GM19240 (cell line): ENCODE results near the gene PRR30.
A peak's percentile ranks its signal among the peaks of the same experiment; 100 is the strongest.
"Not testable (repeated sequence)": the region's sequence is repeated elsewhere in the genome, so short reads cannot be mapped to it uniquely, and the experiment has no call there.

Experiments
- DNase-seq: peaks from one replicate; pipeline ENCODE4 v3.0.0; 2011; ENCODE audit warnings: low spot score; ENCODE audit not compliant: insufficient read length

Gene PRR30

DNA sequence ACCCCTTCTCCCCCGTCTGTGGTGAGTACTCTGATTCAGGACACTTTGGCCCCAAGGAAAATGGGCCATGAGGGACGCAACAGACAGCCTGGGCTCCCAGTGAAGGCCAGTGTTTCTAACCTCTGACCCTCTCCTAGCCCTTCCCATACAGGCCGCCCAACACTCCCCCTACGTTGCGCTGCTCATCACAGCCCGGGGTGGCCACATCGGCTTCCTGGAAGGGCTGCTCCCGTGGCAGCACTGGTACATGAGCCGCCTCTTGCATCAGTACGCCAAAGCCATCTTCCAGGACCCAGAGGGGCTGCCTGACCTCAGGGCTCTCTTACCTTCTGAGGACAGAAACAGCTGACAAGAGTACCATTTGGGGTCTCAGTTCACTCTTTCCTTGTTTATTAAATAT lies 8.8 kb downstream of the PRR30 start:
- no peak for DNase-seq

DNA sequence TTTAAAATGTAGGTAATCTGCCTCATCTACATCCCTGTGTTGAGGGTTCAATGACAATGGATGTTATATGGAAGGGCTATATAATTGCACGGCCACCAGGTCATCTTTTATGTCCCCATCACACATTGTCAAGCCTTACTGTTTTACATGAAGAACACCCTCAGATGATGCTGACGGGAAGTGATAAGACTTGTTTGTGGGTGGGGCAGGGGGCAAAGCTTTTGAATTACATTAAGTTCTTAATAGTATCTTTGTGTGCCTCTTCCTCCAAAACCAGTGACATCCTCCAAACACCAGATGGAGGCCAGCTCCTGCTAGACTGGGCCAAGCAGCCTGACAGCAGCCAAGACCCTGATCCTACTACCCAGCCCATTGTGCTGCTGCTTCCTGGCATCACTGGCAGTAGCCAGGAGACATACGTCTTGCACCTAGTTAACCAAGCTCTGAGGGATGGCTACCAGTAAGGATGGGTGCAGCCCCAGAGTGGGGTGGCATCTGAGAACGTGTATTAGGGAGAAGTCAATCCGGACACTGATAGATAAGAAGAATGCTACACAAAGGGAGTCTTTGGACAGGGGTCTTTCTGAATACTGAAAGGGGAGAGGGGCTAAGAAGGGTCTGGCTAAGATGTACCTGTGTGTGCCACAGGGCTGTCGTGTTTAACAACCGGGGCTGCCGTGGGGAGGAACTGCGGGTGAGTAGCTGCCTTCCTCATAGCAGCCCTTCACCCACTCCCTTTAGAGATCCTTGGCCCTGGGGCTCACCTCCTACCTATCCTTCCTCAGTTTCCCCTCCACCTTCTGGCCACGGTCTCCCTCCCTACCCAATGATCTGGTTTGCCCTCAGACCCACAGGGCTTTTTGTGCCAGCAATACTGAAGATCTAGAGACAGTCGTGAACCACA lies 10.3 kb downstream of the PRR30 start:
- DNase-seq, result no peak

DNA sequence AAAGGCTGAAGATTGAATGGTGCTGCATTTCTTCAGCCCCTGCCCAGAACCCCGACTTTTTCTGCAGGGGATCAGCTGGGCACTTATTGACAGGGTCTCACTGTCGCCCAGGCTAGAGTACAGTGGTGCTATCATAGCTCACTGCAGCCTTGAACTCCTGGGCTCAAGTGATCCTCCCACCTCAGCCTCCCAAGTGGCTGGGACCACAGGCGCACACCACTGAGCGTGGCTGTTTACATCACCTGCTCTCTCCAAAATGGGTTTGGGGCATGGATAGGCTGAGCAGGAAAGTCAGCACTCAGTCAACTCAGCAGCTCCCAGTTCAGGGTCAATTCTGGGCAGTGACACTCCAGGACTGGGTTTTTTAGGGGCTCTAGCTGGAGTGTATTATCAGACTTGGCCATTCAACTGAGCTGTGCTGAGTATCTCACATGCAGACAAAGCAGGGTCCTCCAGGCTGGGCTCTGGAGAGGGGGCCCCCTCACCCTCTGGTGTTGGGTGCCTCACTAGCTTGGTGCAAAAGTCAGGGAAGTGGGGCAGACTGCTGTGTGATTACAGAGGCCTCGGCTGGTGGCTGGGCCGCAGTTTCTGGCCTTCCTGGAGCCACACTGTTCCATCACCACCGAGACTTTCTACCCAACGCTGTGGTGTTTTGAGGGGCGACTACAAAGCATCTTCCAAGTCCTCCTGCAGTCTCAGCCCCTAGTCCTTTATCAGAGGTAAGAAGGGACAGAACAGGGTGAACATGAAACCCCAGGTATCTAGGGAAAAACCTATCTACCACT lies 11.1 kb downstream of the PRR30 start:
- DNase-seq, result no peak

DNA sequence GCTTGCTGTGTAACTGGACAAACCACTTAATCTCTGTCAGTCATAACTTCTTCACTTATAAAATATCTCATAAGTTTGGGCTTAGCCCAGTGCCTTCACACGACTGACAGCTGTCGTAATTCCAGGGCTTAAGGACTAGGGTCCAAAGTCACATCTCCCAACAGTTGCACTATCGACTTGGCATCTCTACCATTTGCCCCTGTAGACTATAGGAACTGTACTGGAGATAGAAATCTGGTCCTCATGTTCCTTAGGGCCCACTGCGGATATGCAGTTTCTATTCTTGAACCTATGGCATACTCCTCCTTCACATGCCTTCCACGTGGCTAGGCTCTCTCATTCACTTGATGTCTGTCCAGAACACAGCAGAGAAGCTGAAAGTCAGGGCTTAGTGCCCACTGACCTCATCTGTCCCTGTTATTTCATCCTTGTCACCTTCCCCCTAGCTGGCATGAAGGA lies 12.9 kb downstream of the PRR30 start:
- no peak for DNase-seq

DNA sequence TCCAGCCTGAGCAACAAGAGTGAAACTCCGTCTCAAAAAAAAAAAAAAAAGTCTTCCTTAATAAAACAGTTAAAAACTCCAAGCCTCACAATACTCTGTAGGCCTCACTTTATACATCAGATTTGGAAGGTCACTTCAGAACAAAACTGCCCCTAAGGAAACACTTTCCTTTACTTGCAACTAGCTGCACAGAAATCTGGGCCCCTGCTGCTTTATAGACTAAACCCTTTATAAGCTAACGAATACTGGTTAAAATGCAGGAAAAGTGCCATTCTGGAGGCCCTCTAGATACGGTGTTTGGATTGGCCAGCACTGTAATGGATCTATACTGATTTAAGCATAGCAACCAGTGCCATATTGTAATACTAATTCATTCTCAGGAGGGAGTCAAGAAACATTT lies 14.1 kb downstream of the PRR30 start:
- DNase-seq, result no peak

DNA sequence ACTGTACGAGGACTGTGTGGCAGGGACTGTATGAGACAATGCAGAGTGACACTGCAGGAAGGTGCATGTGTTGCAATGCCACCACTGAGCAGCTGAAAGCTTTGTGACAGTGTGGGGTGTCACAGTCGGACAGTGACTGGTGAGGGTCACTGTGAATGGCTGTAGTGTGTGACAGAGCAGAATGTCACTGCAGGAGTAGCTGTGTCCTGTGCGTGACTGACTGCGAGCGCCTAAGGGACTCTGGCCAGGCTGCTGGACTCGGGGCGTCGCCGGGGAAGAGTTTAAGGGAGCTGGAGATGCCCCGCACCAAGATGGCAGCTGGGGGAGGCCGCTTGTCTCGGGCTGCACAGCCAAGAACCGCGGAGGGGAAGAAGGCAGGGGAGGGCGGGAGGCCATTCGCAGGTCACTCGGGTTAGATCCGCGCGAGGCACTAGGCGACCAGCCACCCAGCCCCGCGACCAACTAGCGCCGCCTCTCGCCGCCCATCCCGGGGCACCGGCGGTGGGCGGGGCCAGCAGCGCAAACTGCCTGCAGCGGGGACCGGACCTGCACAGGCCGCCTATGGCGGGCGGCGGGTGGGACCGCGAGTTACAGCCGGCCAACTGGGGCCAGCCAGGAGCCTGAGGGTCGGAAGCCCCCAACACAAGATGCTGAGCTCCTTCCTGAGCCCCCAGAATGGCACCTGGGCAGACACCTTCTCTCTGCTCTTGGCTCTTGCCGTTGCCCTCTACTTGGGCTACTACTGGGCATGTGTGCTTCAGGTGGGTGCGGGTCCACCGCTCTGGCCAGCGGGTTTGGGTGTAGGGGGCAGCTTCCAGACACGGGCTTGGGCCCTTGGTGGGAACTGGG lies 15.7 kb downstream of the PRR30 start, which contains the start of gene ABHD1:
Gene ABHD1, plus strand, starts transcription at position 514 of the 849 bp plus-strand sequence. Its CDS starts 134 bp downstream, at position 648.
- peak; percentile 29 for DNase-seq

DNA sequence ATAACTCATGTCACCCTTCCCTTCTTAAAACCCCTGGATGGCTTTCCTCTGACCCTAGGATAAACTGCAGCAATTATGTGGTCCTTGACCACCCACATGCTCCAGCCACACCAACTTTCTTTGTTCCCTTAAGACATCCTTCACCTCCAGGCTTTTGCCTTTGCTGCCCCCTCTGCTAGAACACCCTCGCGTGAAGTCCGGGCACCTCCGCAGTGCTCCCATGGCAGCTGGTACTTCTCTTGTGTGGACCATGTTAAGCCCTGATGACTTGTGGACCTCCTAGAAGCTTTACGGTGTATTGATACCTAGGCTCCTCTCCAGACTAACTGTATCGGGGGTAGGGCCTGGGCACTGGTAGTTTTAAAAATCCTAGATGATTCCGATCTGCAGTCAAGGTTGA lies 16.4 kb downstream of the PRR30 start:
- no peak for DNase-seq

DNA sequence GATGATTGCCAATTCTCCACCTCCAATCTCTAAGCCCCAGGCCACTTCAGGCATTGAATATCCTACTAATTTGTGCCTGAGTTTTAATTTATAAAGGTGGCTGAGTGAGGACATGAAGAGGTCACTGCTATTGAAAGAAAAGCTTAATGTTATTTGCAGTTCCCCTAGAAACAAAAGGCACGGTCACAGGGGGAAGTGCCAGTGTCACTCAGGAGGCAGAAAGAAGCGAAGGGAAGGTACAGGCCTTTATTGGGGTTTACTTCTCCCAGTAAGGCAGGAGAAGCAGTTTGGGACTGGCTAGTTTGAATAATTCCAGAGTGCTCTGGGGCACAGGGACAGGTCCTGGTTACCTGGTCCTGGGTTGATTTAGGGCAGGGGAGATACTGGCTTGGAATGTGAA lies 17.3 kb downstream of the PRR30 start:
- no peak for DNase-seq

DNA sequence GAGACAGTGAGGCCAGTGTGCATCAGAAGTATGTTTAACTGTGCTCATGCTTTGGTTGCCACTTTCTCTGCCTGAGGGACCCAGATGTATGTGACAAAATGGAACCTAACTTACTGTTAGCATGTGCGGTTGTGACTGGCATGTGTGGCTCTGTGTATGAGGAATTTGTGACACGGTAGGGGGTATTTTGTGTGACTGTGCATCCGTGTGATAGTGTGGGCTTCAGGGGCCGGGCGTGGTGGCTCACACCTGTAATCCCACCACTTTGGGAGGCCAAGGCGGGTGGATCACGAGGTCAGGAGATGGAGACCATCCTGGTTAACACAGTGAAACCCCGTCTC lies 19.9 kb downstream of the PRR30 start:
- not testable (repeated sequence) for DNase-seq

DNA sequence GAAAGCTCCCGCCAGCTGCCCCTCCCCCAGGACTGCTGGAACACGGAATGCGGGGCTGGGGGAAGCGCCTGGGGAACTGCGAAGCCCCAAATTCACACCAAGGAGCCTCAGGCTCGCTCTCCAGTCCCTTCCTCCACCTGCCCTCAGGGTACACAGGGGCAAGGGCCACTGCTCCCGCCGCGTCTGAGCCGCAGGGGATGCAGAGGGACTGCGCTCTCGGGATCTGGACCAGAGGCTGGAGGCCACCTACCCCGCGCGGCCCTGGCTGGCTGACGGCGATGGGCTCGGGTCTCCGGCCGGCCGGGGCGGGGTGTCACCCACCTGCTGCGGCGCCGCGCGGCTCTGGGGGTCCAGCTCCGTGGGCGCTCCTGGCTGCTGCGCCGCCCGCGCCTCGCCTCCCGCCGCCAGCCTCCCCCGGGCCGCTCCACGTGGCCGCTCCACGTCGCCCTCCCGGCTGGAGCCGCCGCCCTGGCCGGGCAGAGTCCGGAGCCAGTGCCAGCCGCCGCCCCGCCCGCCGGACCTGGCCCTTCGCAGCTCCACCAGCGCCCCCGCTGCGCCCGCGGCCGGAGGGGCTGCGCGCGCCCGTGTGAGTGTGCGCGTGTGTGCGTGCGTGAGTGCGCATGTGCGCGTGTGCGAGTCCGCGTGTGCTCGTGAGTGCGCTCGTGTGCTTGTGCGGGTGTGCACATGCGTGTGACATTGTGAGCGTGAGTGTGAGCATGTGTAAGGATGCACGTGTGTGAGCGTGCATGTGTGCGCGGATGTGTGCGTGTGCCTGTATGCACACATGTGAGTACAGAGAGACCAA lies 20.5 kb downstream of the PRR30 start, which contains the start of gene CGREF1:
Gene CGREF1, minus strand, starts transcription at position 604 of the 805 bp plus-strand sequence. CDS start 14,762 bp downstream, outside the sequence.
- DNase-seq, result no peak

DNA sequence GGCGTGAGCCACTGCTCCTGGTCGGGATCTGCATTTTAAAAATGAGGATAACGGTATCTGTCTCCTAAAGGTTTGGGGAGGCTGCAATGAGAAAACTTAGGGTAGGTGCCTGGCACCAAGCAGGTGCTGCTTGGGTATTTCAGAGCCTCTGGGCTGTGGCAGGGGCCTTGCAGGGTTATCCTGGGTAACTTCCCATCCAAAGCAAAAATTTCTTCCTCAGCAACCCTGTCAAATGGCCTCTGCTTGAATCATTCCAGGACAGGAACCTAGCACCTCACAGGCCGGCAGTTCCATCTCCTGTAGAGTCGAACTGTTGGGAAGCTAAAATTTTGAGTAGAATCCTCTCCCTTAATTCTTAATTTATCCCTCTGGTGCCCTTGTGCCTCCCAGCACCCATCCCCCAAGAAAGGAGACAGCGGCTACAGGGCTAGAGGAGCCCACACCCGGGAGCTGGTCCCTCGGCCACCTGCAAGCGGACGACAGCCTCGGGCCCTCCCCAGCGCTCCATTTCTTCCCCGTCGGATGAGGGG lies 21.1 kb downstream of the PRR30 start:
- DNase-seq, result no peak

DNA sequence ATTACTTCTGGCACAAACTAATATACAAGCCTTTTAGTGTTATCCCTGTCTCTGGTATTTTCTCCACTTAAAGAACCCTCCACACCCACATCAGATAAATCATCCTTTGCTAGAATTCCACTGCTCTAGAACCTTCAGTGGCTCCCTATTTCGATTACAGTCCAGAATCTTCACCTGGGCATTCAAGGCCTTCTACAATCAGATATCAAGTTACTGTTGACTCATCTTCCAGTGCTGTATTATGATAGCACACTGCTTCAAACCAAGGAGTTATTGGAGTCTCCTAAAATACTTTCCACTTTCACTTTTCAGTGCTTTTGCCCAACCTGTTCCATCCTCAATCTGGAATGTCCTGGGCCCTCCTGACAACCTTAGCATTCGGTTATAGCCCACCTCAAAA lies 23.7 kb downstream of the PRR30 start:
- no peak for DNase-seq

DNA sequence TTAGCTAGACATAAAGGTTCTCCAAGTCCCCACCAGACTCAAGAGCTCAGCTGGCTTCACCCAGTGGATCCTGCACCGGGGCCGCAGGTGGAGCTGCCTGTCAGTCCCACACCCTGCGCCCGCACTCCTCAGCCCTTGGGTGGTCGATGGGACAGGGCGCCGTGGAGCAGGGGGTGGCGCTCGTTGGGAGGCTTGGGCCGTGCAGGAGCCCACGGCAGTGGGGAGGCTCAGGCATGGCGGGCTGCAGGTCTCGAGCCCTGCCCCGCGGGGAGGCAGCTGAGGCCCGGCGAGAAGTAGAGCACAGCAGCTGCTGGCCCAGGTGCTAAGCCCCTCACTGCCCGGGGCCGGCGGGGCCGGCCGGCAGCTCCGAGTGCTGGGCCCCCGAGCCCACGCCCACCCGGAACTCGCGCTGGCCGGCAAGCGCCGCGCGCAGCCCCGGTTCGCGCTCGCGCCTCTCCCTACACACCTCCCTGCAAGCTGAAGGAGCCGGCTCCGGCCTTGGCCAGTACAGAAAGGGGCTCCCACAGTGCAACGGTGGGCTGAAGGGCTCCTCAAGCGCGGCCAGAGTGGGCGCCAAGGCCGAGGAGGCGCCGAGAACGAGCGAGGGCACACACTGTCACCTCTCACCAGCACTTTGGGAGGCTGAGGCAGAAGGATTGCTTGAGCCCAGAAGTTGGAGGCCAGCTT lies 27.7 kb downstream of the PRR30 start:
- not testable (repeated sequence) for DNase-seq

DNA sequence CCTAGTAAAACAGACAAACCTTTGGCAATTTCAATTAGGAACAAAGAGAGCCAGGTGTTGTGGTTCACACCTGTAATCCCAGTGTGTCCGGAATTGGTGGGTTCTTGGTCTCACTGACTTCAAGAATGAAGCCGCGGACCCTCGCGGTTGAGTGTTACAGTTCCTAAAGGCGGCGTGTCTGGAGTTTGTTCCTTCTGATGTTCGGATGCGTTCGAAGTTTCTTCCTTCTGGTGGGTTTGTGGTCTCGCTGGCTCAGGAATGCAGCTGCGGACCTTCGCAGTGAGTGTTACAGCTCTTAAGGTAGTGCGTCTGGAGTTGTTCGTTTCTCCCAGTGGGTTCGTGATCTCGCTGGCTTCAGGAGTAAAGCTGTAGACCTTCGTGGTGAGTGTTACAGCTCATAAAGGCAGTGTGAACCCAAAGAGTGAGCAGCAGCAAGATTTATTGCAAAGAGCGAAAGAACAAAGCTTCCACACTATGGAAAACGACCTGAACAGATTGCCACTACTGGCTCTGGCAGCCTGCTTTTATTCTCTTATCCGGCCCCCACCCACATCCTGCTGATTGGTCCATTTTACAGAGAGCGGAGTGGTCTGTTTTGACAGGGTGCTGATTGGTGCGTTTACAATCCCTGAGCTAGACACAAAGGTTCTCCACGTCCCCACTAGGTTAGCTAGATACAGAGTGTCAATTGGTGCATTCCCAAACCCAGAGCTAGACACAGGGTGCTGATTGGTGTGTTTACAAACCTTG lies 28.4 kb downstream of the PRR30 start:
- DNase-seq, result not testable (repeated sequence)

DNA sequence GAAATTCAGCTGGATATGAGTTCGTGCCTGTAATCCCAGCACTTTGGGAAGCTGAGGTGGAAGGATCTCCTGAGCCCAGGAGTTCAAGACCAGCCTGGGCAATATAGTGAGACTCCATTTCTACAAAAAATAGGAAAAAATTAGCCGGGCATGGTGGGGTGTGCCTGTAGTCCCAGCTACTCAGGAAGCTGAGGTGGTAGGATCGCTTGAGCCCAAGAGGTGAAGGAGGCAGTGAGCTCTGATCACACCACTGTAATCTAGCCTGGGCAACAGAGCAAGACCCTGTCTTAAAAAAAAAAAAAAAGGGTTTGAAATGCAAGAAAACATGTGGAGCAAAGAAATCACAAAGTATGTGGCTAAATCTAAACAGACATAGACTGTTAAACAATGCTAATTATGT lies 30.1 kb downstream of the PRR30 start:
- no peak for DNase-seq

DNA sequence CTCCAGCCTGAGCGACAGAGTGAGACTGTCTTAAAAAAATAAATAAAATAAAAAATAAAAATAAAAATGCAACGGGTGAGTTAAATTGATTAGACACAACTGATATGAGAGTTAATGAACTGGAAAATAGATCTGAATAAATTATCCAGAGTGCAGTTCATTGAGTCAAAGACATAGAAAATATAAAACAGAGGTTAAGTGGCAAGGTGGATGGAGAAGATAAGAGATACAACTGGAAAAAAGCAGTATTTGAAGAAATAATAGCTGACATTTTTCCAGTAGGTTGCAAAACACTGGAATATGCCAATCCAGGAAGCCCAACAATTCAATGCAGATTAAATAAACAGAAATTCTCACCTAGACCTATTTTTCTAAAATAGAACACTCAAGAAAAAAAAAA lies 31.0 kb downstream of the PRR30 start:
- no peak for DNase-seq

DNA sequence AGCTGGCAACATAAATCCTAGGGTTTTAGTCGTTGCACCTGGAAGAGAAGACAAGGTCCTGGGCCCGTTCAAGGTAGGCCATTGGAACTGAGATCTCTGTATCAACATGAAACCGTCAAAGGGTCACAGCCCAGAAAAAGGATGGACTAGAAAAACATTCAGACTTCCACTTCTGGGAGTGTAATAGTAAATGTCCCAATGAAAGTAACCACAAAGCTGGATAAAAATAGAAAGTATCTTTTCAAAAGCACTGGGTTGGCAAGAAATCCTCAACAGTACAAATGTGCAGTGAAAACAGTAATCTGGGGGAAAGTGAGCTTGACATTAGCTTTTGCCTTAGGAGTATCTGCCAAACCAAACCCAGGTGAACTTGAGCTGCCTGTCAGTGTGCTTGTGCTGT lies 33.2 kb downstream of the PRR30 start:
- DNase-seq, result no peak

DNA sequence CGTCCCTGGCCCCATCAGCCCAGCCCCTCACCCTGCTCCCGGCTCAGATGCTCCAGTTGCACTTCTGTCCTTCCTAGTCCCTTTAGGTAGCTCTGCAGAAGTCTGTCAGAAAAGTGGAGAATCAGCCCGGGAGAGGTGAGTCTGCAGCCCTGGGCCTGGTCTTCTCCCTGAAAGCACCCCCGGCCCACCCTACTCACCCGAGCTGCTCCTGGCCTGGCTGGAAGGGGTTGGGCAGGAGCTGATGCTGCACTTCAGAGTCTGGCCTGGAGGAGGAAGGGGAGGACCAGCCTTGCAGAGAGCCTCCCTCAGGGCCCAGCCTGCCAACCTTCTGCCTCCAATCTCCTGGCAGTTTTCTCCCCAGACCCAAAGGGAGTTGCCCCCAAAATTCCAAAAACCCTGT lies 36.9 kb downstream of the PRR30 start:
- DNase-seq, result no peak

DNA sequence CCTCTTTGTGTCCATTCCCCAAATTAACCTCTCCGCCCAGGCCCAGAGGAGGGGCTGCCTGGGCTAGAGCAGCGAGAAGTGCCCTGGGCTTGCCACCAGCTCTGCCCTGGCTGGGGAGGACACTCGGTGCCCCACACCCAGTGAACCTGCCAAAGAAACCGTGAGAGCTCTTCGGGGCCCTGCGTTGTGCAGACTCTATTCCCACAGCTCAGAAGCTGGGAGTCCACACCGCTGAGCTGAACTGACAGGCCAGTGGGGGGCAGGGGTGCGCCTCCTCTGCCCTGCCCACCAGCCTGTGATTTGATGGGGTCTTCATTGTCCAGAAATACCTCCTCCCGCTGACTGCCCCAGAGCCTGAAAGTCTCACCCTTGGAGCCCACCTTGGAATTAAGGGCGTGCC lies 39.2 kb downstream of the PRR30 start:
- no peak for DNase-seq
